ENCODE results near the gene BUD13. TPM values are rescaled to one million over a fixed set of nuclear protein-coding genes. Genes with fewer than 3 reads are reported as not detected.

Gene BUD13
- total and polyA plus RNA-seq, 2 donors from 2014 or later: 11.7 to 14.1 TPM

- no peaks in the 10 kb centered on the region for H3K4me1 ChIP-seq (ENCODE audit: control insufficient read depth in 2 of 3, insufficient read depth in 2 of 3, low read depth in 1 of 3, low read length in 3 of 3)
- intact Hi-C loops (cut with DNase I): no loop called here
- H3K27me3 ChIP-seq (ENCODE audit: control insufficient read depth, insufficient read depth, low read length): no peaks in the 10 kb centered on the region
- H3K36me3 ChIP-seq (ENCODE audit: control insufficient read depth in 2 of 3, insufficient read depth in 3 of 3, low read length in 3 of 3): no peaks in the 10 kb centered on the region
- DNase-seq (peak in 1 of 5 donors; percentile 15), FAIRE-seq (no peak)
- no peak overlapping the region for H3K27ac ChIP-seq (ENCODE audit: low read depth in 2 of 2, low read length in 2 of 2)
- no peak for TF ChIP-seq CTCF (IDR thresholded peaks at IDR 0.05; ENCODE audit: borderline replicate concordance, extremely low read depth, insufficient read depth)
- H3K9me3 ChIP-seq (ENCODE audit: control insufficient read depth in 2 of 3, insufficient read depth in 1 of 3, low read length in 3 of 3): no peaks in the 10 kb centered on the region
- no peak overlapping the region for H3K9ac ChIP-seq (ENCODE audit: low read length in 3 of 3)
- H3K4me3 ChIP-seq (ENCODE audit: low read length in 3 of 3): no peak overlapping the region
These were observed 70.9 kb downstream of the BUD13 start for GRCh38 chr11:116701876-116702275.

- H3K36me3 ChIP-seq (ENCODE audit: control insufficient read depth in 2 of 3, insufficient read depth in 3 of 3, low read length in 3 of 3): no peaks in the 10 kb centered on the region
- FAIRE-seq: no peak
- no peaks in the 10 kb centered on the region for H3K27me3 ChIP-seq (ENCODE audit: control insufficient read depth, insufficient read depth, low read length)
- H3K9me3 ChIP-seq (ENCODE audit: control insufficient read depth in 2 of 3, insufficient read depth in 1 of 3, low read length in 3 of 3): no peaks in the 10 kb centered on the region
- no peak overlapping the region for H3K27ac ChIP-seq (ENCODE audit: low read depth in 2 of 2, low read length in 2 of 2)
- H3K9ac ChIP-seq (ENCODE audit: low read length in 3 of 3): no peak overlapping the region
- H3K4me3 ChIP-seq (ENCODE audit: low read length in 3 of 3): no peak overlapping the region
- DNase-seq: peak in 1 of 5 donors; percentile 22
- no peak for TF ChIP-seq CTCF (IDR thresholded peaks at IDR 0.05; ENCODE audit: borderline replicate concordance, extremely low read depth, insufficient read depth)
- intact Hi-C loops (cut with DNase I): no loop called here
- no peaks in the 10 kb centered on the region for H3K4me1 ChIP-seq (ENCODE audit: control insufficient read depth in 2 of 3, insufficient read depth in 2 of 3, low read depth in 1 of 3, low read length in 3 of 3)
These were observed 71.4 kb downstream of the BUD13 start for GRCh38 chr11:116701297-116701801.

- intact Hi-C loops (cut with DNase I): no loop called here
- H3K9ac ChIP-seq (ENCODE audit: low read length in 3 of 3): no peak overlapping the region
- no peak overlapping the region for H3K4me3 ChIP-seq (ENCODE audit: low read length in 3 of 3)
- no peaks in the 10 kb centered on the region for H3K9me3 ChIP-seq (ENCODE audit: control insufficient read depth in 2 of 3, insufficient read depth in 1 of 3, low read length in 3 of 3)
- no peak for TF ChIP-seq CTCF (IDR thresholded peaks at IDR 0.05; ENCODE audit: borderline replicate concordance, extremely low read depth, insufficient read depth)
- no peaks in the 10 kb centered on the region for H3K4me1 ChIP-seq (ENCODE audit: control insufficient read depth in 2 of 3, insufficient read depth in 2 of 3, low read depth in 1 of 3, low read length in 3 of 3)
- no peaks in the 10 kb centered on the region for H3K27me3 ChIP-seq (ENCODE audit: control insufficient read depth, insufficient read depth, low read length)
- no peak for FAIRE-seq
- peak in 1 of 5 donors; percentile 5 for DNase-seq
- H3K36me3 ChIP-seq (ENCODE audit: control insufficient read depth in 2 of 3, insufficient read depth in 3 of 3, low read length in 3 of 3): no peaks in the 10 kb centered on the region
- H3K27ac ChIP-seq (ENCODE audit: low read depth in 2 of 2, low read length in 2 of 2): no peak overlapping the region
These were observed 72.1 kb downstream of the BUD13 start for GRCh38 chr11:116700586-116701220.

Other genes with a start within 250 kb of the BUD13 start
- gene ZPR1, start 15.0 kb upstream of the BUD13 start, total RNA-seq: 40.2 TPM
- gene ZPR1, start 15.0 kb upstream of the BUD13 start, polyA plus RNA-seq (ENCODE audit: insufficient read depth, low read depth, low replicate concordance): 30.0 TPM
- gene APOA5, start 18.9 kb upstream of the BUD13 start, total RNA-seq: not detected
- gene APOA5, start 18.9 kb upstream of the BUD13 start, polyA plus RNA-seq (ENCODE audit: insufficient read depth, low read depth, low replicate concordance): not detected
- gene APOA4, start 50.3 kb upstream of the BUD13 start, total RNA-seq: not detected
- 0.80 TPM for gene APOA4, start 50.3 kb upstream of the BUD13 start, polyA plus RNA-seq (ENCODE audit: insufficient read depth, low read depth, low replicate concordance)
- not detected for gene APOC3, start 56.9 kb upstream of the BUD13 start, total RNA-seq
- 35.6 TPM for gene APOC3, start 56.9 kb upstream of the BUD13 start, polyA plus RNA-seq (ENCODE audit: insufficient read depth, low read depth, low replicate concordance)
- not detected for gene APOA1, start 64.6 kb upstream of the BUD13 start, total RNA-seq
- 2.0 TPM for gene APOA1, start 64.6 kb upstream of the BUD13 start, polyA plus RNA-seq (ENCODE audit: insufficient read depth, low read depth, low replicate concordance)

Data from kidney (tissue), 14 donors.